ENCODE results near the gene RIMKLB. TPM values are rescaled to one million over a fixed set of nuclear protein-coding genes. Genes with fewer than 3 reads are reported as not detected.
A peak's percentile ranks its signal among the peaks of the same experiment; 100 is the strongest.

RIMKLB gene, protein sequence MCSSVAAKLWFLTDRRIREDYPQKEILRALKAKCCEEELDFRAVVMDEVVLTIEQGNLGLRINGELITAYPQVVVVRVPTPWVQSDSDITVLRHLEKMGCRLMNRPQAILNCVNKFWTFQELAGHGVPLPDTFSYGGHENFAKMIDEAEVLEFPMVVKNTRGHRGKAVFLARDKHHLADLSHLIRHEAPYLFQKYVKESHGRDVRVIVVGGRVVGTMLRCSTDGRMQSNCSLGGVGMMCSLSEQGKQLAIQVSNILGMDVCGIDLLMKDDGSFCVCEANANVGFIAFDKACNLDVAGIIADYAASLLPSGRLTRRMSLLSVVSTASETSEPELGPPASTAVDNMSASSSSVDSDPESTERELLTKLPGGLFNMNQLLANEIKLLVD
- total RNA-seq = 43.4 TPM

DNA sequence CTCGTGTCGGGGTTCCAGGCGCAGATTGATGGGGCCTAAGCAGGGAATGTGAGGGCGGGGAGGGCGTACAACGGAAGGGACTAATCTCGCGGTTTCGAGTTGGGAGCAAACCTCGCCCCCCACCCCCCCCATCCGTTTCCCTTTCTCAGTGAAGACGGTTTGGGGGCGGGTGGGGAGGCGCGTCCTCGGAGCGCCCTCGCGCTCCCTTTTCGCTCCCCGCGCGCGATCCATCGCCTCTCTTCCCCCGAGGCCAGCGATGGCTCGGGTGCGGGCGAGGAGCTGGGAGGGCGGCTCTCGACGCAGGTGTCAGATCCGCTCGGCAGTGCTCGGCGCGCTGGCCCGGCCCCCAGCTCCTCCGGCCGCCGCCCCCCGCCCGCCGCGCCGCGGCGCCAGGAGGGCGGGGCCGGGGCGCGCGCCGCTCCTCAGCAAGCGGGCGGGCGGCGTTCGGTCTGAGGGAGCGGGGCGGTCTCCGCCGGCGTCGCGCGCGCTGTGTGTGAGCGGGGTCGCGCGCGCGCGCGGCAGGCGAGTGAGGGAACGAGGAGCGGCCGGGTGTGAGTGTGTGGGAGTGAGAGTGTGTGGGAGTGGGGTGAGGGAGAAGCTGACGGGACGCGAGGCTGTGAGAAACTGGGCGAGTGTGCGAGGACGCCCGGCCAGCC lies at the start of gene RIMKLB:
Gene RIMKLB, plus strand, starts transcription at position 516 of the 656 bp plus-strand sequence. CDS start 15,876 bp downstream, outside the sequence.
- peak; percentile 78 for DNase-seq (ENCODE audit: low spot score)

DNA sequence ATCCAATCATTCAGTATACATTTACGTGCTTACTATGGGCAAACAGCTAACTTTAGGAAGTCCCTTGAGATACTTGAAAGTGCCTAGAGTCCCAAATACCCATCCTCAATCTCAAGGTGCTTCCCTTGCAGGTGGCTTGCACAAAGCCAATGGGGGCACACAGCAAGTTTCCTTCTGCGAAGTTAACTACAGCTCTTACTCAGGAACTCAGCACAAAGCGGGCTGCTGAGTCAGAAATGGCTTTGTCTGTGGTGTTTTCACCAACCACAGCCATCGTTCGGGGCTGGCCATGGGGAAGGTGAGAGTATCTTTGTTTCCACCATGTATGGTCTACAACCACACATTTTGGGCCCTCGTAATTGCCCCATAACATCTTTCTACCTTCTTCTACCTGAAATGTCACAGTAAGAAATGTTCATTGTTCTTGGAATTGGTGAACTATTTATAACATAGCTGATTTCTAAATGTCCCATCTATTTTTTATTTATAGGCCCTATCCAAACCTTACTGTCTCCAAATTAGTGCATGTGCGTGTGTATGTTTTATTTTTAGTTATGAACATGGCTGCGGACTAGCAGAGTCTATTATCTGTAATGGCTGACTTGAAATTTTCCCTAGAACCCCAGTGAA lies 49.1 kb upstream of the RIMKLB start:
- DNase-seq (ENCODE audit: low spot score) = no peak

DNA sequence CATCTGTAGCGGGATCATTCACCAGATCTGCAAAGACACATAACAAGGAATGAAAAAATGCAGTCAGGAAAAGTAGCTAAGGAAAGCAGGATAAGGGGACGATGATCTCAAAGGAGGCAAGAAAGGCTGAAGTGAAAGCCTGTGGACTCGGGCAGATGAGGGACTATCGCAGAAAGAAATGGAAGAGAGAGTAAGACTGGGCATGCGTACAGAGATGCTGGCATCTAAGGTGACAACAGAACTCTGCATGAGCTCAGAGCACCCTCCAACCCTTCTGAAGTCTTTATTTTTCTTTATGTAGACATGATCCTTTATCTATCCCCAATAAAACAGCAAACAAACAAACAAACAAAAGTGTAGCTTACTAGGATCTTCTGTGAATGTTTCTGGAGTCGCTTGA lies 42.4 kb upstream of the RIMKLB start:
- no peak for DNase-seq (ENCODE audit: low spot score)

DNA sequence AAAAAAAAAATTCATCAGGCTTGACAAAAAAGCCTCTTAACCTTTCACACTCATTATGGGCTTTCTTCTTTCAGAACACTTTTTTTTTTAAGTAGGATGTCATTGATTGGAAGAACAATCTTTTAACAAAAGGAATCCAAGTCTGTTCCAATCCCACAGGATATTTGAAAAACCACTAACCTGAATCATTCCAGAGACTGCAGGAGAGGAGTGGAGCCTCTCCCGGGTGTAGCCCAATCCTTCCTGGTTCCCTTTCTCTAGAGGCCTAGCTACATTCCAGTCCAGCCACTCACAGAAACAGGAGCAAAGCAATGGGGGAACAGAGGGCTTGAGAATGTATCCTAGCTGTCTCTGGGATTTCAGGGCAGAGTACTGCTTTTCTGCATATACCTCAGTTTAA lies 39.4 kb upstream of the RIMKLB start:
- no peak for DNase-seq (ENCODE audit: low spot score)

DNA sequence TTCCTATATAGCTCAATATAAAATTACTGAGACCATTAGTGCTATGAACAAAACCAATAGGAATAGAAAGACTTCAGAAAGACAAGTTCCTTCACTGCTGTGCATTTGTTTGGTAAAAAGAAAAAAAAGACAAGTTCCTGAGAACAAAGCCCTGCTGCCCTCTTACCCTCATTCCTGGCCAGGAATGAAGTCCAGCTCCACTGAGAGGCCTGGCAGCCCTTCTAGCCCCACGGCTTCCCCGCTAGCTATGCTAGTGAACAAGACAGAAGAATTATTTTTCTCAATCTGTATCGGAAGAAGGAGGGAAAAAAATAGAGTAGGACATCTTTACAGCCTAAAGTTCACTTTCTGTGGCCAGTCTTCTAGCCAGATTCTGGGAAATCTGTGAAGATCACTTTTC lies 36.8 kb upstream of the RIMKLB start:
- no peak for DNase-seq (ENCODE audit: low spot score)

DNA sequence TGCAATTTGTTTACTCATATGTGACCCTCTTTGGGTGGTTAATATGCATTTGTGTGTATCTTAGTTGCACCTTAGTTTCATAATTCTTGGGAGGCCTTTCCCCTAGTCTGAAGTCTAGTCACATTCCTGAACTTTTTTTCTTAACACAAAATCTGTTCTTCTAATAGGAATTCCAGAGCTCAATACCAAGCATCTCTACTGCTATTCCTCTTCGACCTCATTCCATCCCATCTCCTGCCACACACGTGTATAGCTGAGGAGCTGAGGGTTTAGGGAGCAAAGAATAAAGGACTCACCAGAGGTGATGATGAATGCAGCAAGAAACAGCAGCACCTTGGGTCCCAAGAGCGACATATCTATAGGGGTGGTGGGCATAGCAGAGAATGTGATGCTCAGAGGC lies 36.0 kb upstream of the RIMKLB start:
- no peak for DNase-seq (ENCODE audit: low spot score)

DNA sequence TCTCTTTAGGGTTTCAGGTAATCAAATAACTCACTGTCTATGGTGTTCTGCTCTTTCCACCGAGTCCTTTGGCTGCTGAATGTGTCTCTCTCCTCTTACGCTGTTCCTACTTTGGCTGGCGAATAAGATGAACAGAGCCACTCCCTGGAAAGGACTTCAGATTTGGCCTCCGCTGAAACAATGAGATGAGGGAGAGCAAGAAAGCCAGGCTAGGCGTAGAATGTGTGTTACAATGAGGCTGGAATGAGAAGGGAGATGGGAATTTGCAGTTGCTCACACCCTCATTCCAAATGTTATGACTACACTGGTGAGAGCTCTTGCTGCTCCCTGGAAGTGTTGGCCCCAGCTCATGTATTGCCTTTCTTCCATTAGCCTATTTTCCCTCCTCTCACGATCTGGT lies 35.2 kb upstream of the RIMKLB start, which contains the start of gene MFAP5:
Gene MFAP5, minus strand, starts transcription at position 234 of the 400 bp plus-strand sequence. CDS start 722 bp downstream, outside the sequence.
- no peak for DNase-seq (ENCODE audit: low spot score)

DNA sequence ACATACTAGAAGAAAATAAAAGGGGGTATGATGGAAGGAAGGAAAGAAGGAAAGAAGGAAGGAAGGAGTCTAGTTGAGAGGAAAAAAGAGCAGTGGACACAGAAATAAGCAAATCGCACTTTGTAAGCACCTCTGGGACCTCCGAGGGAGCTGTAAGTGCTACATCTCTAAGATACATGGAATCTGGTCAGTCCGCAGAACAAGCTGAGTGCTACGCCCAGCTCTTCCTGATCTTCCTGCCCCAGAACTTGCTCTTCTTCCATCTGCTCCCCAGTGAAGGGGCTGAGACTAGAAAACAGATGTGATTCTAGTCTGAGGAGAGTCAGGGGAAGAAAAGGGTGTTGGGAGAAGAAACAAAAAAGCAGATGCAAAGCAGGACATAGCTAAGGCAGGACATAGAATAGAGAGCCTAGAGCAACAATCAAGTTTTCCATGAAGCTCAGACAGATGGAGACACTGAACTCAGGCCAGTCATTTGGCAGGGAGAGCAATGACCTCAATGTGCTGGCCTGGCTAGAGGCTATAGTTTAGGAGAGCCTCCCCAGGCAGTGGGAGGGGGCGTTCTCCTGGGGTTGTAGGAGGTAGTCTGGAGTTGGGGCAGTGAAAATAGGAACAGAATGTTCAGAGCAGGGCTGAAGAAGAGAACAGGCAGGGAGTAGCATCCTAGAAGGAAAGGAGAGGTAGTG lies 33.4 kb upstream of the RIMKLB start:
- DNase-seq (ENCODE audit: low spot score) = no peak

DNA sequence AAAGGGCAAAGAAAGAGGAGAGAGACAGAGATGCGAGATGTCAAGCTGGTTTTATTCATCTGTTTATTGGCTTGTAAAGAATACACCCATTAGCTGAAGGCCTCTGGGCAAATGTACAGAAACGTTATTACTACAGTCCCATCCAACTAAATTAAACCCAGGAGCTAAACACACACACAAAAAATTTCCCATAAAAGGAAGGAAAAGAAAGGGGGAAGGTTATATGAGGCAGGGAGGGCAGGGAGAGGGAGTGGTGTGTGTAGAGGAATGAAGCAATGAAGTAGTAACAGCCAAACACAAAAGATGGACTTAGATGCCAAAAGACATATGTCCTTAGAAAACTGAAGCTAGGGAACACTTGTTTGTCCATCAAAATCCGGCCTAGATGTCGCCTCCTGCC lies 32.0 kb upstream of the RIMKLB start:
- DNase-seq (ENCODE audit: low spot score) = no peak

DNA sequence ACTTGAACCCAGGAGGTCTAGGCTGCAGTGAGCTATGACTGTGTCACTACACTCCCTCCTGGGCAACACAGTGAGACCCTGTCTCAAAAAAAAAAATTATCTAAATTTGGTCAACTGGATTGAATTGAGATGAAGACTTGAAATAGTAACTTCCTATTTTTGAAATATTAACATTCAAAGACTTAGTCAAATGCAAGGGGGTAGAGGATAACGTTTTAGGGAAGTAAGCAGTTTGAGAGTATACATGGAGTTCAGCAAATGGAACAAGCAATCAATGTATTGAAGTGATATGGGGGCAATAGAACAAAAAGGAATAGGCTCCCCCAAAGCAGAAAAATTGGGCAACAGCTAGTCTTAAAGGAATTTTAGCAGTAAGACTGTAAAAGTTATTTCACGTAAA lies 30.5 kb upstream of the RIMKLB start:
- no peak for DNase-seq (ENCODE audit: low spot score)

DNA sequence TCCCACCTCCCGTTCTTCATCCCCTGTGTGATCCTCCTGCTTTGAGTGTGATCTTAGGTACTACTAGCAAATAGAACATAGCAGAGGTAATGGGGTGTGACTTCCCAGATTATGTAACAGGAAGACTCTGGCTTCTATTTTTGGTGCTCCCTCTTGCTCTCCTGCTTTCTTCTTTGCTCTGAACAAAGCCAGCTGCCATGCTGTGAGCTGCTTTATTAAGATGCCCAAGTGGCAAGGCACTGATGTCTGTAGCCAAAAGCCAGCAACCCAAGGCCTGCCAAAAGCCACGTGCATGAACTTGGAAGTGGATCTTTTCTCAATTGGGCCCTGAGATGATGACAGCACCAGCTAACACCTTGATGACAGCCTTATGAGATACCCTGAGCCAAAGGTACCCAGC lies 29.4 kb upstream of the RIMKLB start:
- no peak for DNase-seq (ENCODE audit: low spot score)

DNA sequence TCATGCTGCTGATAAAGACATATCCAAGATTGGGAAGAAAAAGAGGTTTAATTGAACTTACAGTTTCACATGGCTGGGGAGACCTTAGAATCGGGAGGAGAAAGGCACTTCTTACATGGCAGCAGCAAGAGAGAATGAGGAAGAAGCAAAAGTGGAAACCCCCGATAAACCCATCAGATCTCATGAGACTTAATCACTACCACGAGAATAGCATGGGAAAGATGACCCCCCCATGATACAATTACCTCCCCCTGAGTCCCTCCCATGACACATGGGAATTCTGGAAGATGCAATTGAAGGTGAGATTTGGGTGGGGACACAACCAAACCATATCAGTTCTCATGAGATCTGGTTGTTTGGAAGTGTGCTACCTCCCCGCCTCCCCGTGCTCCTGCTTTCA lies 25.4 kb upstream of the RIMKLB start:
- no peak for DNase-seq (ENCODE audit: low spot score)

DNA sequence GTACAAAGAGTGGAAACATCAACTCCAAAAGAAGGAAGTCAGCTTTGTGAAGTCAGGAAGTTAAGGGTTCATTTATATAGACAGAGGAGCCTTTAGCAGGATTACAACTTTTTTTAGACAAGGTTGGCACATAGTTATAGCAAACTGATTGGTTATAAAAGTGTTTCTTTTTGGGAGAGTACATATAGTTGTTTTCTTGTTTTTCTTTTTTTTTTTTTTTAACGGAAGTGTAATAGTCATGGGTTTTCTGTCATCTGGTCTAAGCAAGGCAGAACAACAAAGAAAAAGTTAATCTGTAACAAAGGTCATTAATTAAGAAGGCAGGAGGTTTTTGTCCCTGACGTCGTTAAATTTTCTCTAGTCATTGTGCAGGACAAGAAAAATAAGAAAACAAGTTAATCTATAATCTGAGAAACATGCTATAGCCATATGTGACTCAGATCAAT lies 22.2 kb upstream of the RIMKLB start:
- no peak for DNase-seq (ENCODE audit: low spot score)

DNA sequence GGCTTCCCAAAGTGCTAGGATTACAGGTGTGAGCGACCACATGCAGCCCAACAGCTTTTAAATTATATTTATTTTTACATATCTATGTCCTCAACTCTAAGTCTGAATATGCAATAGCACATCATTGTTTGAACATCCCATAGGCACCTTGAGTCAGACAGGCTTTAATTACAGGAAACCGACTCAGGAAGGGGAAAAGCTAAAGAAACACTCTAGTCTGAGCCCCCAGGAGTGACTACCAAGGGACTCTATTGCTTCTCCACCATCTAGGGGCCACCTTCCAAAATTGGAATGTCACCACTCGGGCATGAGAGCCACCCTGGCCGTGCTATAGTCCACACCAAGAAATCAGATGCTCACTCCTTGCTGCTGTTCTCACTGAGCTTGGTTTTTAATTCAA lies 21.1 kb upstream of the RIMKLB start:
- DNase-seq (ENCODE audit: low spot score) = no peak

DNA sequence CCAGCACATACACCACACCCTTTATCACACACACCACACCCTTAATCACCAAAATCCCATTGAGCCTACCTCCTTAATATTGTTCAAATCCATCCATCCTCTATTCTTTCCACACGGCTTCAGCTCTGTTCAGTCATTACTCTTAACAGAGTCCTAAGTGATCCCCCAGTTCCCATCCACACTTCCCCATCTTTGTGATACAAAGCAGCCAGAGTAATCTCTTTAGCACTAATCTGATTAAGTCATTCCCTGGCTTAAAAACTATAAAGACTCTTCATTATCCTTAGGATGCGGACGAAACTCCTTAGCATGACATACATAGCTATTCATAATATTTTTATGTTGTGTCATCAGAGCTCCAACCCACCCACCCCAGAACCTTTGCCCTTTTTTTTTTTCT lies 20.4 kb upstream of the RIMKLB start:
- DNase-seq (ENCODE audit: low spot score) = no peak

DNA sequence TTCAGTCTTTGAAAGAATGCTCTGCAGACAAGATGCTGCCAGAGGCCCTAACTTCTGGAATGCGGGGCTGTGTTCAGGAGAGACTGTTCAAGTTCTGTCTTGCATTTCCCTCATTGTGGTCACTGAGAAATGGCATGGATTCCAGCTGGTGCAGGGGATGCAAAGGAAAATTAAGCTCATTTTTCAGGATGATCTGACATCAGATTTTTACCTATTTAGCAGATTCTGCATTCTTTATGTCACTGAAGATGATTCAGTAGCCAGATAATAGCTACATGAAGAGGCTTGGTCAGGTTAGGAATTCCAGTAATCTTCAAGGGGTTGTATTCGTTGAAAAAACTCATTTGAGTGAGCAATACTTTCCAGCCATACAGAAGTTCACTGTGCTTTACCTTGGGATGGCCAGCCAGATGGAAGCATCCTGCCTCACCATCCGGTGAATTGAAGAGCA lies 19.1 kb upstream of the RIMKLB start:
- no peak for DNase-seq (ENCODE audit: low spot score)

DNA sequence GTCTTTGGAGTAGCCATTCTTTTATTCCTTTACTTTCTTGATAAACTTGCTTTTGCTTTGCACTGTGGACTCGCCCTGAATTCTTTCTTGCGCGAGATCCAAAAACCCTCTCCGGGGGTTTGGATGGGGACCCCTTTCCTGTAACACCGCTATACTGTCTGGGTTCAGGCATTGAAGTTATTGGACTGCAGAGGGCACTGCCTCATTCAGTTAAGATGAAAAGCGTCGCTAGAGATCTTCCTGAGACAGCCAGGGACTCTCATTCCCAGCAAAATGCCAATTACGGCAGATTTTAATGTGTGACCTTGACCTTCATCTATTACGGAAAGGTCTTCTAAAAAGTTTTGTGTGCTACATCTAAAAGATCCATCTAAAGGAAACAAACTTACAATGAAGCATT lies 17.3 kb upstream of the RIMKLB start:
- DNase-seq (ENCODE audit: low spot score) = no peak

DNA sequence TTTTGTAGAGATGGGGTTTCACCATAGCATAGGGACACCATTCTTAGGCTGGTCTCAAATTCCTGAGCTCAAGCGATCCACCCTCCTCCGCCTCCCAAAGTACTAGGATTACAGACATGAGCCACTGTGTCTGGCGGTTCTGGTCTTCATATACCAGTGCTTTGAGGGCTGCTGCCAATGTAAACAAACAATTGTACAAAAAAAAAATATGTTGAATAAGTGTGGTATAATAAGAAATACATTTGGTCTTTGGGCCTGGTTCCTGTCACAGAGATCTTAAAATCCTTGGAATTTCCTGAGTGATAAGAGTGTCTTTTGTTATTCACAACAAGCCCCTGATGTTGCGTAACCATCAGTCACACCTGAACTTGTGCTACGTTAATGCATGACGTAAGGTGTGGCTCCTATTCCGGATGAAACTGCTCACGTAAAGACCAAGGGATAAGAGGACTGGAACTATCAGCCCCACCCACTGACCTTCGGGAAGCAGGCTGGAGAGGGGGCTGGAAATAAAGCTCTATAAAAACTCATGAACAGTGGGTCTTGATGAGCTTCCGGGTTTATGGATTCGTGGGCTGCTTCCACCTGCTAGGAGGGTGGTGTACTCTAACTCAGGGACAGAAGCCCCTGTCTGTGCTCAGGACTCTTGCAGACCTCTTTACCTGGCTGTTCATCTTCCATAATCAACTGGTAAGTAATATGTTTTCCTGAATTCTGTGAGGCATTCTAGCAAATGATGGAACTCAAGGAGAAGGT lies 16.5 kb upstream of the RIMKLB start:
- DNase-seq (ENCODE audit: low spot score) = no peak

DNA sequence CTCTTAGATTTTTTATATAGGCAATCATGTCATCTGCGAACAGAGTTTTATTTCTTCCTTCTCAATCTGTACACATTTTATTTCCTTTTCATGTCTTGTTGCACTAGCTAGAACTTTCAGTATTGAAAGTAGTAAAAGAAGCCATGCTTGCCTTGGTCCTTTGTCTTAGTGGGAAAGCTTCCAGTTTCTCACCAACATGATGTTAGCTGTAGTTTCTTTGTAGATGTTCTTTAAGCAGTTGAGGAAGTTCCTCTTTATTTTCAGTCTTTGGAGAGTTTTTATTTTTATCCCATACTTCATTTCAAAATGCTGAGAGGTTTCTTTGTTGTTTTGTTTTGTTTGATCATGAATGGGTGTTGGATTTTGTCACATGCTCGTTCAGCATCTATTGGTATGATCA lies 12.7 kb upstream of the RIMKLB start:
- no peak for DNase-seq (ENCODE audit: low spot score)

DNA sequence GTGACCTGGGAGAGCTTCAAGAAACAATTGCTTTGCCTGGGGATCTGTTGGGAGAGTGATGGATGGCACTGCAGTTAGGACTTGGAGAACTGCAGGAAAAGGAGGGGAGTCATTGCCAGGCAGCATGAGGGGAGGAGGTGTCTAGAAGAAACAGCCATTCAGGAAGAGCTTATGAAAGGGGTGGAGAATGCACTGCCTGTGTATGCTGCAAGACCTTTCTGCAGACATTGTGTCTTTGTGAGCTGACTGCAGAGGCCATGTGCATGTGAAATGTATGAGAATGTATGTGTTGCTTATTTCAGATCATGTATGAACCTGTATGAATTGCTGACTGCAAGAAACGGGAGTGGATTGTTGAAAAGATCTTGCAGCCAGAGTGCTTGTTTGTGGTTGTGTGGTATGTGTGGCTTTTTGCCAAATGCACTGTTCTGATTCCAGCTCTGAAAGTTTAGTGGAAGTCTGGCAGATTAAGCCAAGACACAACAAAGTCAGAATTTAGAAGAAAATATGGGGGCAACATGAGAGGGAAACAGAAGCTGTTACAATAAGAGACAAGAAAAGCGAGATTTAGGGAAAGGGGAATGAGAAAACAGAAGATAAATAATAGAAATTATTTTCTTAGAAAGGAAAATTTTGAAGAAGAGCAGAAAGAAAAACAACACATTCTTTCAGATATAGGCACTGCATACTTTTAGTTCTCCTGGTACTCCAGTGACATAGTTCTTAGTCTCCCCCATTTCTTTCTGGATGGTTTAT lies 9.8 kb upstream of the RIMKLB start:
- peak; percentile 51 for DNase-seq (ENCODE audit: low spot score)

DNA sequence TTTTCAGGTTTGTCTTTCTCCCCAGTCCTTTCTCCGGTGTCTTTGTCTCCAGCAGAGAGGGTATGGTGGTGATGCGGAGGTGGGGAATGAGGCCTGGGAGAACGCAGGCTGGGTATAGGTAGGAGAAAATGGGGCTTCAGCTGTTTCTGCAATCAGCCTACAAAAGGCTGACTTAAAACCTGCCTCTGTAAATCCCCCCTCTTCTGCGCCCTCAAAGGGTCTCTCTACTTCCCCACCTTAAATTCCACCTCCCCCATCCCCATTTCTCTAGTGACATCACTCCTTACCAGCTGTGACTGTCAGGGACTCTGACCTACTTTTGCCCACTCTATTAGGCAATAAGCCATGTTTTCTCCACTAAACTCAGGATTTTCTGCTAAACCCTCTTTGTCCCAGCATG lies 8.1 kb upstream of the RIMKLB start:
- no peak for DNase-seq (ENCODE audit: low spot score)

Measured in ureter (tissue), 1 donor.